HG03045 (cell line): ENCODE measurements around the gene RABL2A.
"Not testable (repeated sequence)": the region's sequence is repeated elsewhere in the genome, so short reads cannot be mapped to it uniquely, and the experiment has no call there.

ENCODE experiments used
- ATAC-seq: cut with Tn5 transposase; IDR thresholded peaks from one replicate; pipeline ENCODE4 v1.9.1; 2021; ENCODE audit warnings: mild to moderate bottlenecking, moderate library complexity; ENCODE audit not compliant: unreplicated experiment

Gene RABL2A

GRCh38 chr2:113677330-113677729, 50.3 kb downstream of the RABL2A start:
- ATAC-seq, result no peak

GRCh38 chr2:113679457-113679856, 52.4 kb downstream of the RABL2A start:
- no peak for ATAC-seq

GRCh38 chr2:113685471-113685870, 58.4 kb downstream of the RABL2A start:
- no peak for ATAC-seq

GRCh38 chr2:113686537-113686936, 59.5 kb downstream of the RABL2A start:
- no peak for ATAC-seq

GRCh38 chr2:113690871-113691270, 63.8 kb downstream of the RABL2A start:
- not testable (repeated sequence) for ATAC-seq
